HEK293 (cell line): Measurements from ENCODE around the gene FTCD.

Experiments
- CTCF ChIA-PET: fragments of 350-600 bp; formaldehyde crosslinking; extraction: SDS; loops from one replicate; lab custom pipeline; 2021; ENCODE audit warnings: antibody characterized with exemption; lab: Yijun Ruan, JAX
- POLR2A ChIA-PET: fragments of 300-600 bp; formaldehyde crosslinking; extraction: SDS; loops from one replicate; lab custom pipeline; 2020; ENCODE audit warnings: antibody characterized with exemption, inconsistent platforms; lab: Yijun Ruan, JAX
- H3K27ac ChIP-seq: fragments of 200-500 bp; sonication (Bioruptor generic); 2 replicates; pipeline ENCODE4 v1.5.1; 2014; ENCODE audit warnings: low read depth, low read length, control low read depth, inconsistent platforms; ENCODE audit errors: extremely low read depth
- H3K36me3 ChIP-seq, 2 experiments: fragments of 200-500 bp in 1 of 2; sonication (Bioruptor generic) in 1 of 2; 1 replicate in 1 of 2; 2 replicates in 1 of 2; pipeline ENCODE4 v1.5.1; 2014 to 2017; ENCODE audit warnings: inconsistent platforms in 2 of 2, low read length in 2 of 2; ENCODE audit not compliant: control insufficient read depth in 2 of 2, insufficient read depth in 1 of 2
- H3K4me1 ChIP-seq: fragments of 200-500 bp; sonication (Bioruptor generic); 2 replicates; pipeline ENCODE4 v1.5.1; 2014; ENCODE audit warnings: mild to moderate bottlenecking, low read length, inconsistent platforms; ENCODE audit not compliant: control insufficient read depth, insufficient read depth
- H3K4me3 ChIP-seq: 2 replicates; pipeline ENCODE4 v1.5.1; 2011; ENCODE audit warnings: low read depth, mild to moderate bottlenecking, control low read depth, low read length, moderate library complexity
- H3K9me3 ChIP-seq: fragments of 200-500 bp; sonication (Bioruptor generic); 2 replicates; pipeline ENCODE4 v1.5.1; 2014; ENCODE audit warnings: low read depth, low read length, inconsistent platforms; ENCODE audit not compliant: control insufficient read depth, insufficient read depth
- IKZF3 ChIP-seq: fragments of 450-650 bp; IDR thresholded peaks from 2 replicates; pipeline ENCODE4 v1.5.0; 2018; ENCODE audit warnings: missing biosample characterization, mild to moderate bottlenecking, missing genetic modification characterization, moderate library complexity
- RBAK ChIP-seq: fragments of 450-650 bp; formaldehyde crosslinking; IDR thresholded peaks from 2 replicates; pipeline ENCODE4 v1.5.1; 2016; ENCODE audit warnings: missing biosample characterization, missing genetic modification characterization
- ZNF549 ChIP-seq: fragments of 450-650 bp; IDR thresholded peaks from 2 replicates; pipeline ENCODE4 v1.5.1; 2018; ENCODE audit warnings: missing biosample characterization, missing genetic modification characterization, mild to moderate bottlenecking, inconsistent platforms, moderate library complexity
- ZNF621 ChIP-seq: fragments of 450-650 bp; formaldehyde crosslinking; IDR thresholded peaks from 2 replicates; pipeline ENCODE4 v1.5.1; 2017; ENCODE audit warnings: missing biosample characterization, missing genetic modification characterization
- ZNF624 ChIP-seq: fragments of 450-650 bp; formaldehyde crosslinking; IDR thresholded peaks from 2 replicates; pipeline ENCODE4 v1.5.1; 2017; ENCODE audit warnings: missing biosample characterization, missing genetic modification characterization
- ZNF645 ChIP-seq: fragments of 450-650 bp; formaldehyde crosslinking; IDR thresholded peaks from 2 replicates; pipeline ENCODE4; 2016; ENCODE audit warnings: missing biosample characterization, missing genetic modification characterization
- TF ChIP-seq, protein P1 (sequence below): fragments of 450-650 bp; formaldehyde crosslinking; IDR thresholded peaks from 2 replicates; pipeline ENCODE4 v1.5.1; 2017; ENCODE audit warnings: missing biosample characterization, missing genetic modification characterization
- TF ChIP-seq, protein P2 (sequence below): fragments of 450-650 bp; formaldehyde crosslinking; IDR thresholded peaks from 2 replicates; pipeline ENCODE4 v1.5.1; 2016; ENCODE audit warnings: missing biosample characterization, missing genetic modification characterization
- TF ChIP-seq, protein P3 (sequence below): fragments of 450-650 bp; formaldehyde crosslinking; IDR thresholded peaks from 2 replicates; pipeline ENCODE4 v1.5.1; 2016; ENCODE audit warnings: missing biosample characterization, missing genetic modification characterization
- TF ChIP-seq, protein P4 (sequence below): fragments of 450-650 bp; formaldehyde crosslinking; IDR thresholded peaks from 2 replicates; pipeline ENCODE4 v1.5.1; 2017; ENCODE audit warnings: missing biosample characterization, missing genetic modification characterization

FTCD gene

DNA sequence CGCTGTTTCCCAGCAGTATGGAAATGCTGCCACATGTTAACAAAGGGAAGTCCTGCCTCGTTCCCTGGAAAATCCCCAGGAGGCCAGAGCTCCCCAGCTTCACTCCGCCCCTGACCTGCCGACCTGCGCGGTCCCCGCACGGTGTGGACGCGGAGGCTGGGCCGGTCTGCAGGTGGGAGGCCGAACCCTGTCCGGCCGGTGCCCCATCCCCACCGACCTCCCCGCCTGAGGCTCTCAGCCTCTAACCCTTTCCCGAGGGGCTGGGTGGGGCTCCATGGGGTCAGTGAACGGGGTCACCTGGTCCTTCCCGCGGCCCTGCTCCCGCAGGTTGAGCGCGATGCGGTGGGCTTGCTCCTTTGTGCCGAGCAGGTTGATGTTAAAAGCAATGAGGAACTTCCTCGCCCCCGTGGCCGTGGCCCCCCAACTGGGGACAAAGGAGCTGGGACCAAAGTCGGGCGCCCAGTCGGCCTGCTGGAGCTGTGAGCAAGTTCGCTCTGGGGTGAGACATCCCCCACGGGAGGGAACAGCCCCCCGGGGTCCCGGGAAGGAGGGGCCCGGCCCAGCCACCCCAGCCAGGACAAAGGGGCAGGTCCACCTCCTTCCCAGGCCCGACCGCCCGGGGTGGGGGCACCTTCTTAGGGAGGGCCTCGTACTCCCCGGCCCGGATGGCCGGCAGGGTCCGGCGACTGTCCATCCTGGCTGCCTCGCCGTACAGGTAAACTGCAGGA, 4.0 kb downstream of the FTCD start:
- no peaks in the 10 kb centered on the region for H3K4me1 ChIP-seq
- ChIA-PET CTCF (no interaction called here), POLR2A (no interaction called here)

DNA sequence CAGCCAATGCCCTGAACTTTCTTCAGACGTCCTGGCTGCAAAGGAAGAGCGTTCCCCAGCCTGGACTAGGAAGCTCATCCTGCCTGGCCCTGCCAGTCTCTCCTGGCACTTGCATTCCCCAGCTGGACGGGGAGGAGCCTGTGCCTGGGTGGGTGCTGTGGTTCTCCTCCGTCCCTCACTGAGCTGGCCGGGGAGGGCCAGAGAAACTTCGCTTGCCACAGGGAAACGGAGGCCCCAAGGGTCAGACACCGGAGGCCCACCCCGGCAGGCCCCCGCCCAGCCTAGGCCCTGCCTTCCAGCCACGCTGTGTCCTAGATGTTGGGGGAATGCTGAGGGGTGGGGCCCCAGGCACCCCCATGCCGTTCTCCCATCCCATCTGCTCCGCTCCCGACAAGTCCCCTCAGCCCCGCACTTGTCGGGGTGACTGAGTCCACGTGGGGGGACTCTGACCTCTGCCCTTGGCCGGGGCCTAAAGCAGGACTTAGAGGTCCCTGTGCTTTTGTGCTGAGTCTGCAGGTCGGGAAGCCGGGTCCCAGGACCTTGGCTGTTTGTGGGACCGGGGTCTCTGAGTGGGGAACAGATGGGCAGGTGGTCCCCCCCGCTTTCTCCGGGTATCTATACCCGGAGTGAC, 4.8 kb downstream of the FTCD start:
- no peak for TF ChIP-seq ZNF624
- TF ChIP-seq ZNF549 (tag by site-specific recombination), result no peak
- TF ChIP-seq, protein P1, sequence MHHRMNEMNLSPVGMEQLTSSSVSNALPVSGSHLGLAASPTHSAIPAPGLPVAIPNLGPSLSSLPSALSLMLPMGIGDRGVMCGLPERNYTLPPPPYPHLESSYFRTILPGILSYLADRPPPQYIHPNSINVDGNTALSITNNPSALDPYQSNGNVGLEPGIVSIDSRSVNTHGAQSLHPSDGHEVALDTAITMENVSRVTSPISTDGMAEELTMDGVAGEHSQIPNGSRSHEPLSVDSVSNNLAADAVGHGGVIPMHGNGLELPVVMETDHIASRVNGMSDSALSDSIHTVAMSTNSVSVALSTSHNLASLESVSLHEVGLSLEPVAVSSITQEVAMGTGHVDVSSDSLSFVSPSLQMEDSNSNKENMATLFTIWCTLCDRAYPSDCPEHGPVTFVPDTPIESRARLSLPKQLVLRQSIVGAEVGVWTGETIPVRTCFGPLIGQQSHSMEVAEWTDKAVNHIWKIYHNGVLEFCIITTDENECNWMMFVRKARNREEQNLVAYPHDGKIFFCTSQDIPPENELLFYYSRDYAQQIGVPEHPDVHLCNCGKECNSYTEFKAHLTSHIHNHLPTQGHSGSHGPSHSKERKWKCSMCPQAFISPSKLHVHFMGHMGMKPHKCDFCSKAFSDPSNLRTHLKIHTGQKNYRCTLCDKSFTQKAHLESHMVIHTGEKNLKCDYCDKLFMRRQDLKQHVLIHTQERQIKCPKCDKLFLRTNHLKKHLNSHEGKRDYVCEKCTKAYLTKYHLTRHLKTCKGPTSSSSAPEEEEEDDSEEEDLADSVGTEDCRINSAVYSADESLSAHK (tag by site-specific recombination), result no peak
- no peak for TF ChIP-seq IKZF3 (tag by site-specific recombination)
- TF ChIP-seq, protein P2, sequence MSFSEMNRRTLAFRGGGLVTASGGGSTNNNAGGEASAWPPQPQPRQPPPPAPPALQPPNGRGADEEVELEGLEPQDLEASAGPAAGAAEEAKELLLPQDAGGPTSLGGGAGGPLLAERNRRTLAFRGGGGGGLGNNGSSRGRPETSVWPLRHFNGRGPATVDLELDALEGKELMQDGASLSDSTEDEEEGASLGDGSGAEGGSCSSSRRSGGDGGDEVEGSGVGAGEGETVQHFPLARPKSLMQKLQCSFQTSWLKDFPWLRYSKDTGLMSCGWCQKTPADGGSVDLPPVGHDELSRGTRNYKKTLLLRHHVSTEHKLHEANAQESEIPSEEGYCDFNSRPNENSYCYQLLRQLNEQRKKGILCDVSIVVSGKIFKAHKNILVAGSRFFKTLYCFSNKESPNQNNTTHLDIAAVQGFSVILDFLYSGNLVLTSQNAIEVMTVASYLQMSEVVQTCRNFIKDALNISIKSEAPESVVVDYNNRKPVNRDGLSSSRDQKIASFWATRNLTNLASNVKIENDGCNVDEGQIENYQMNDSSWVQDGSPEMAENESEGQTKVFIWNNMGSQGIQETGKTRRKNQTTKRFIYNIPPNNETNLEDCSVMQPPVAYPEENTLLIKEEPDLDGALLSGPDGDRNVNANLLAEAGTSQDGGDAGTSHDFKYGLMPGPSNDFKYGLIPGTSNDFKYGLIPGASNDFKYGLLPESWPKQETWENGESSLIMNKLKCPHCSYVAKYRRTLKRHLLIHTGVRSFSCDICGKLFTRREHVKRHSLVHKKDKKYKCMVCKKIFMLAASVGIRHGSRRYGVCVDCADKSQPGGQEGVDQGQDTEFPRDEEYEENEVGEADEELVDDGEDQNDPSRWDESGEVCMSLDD (tag by site-specific recombination), result peak; percentile 64; the same call in 1 of the 2 replicates
- no peak for TF ChIP-seq ZNF621 (tag by site-specific recombination)
- TF ChIP-seq, all 188 proteins: peak for 1
- H3K4me3 ChIP-seq, result no peak overlapping the region
- no peak overlapping the region for H3K27ac ChIP-seq
- CTCF ChIA-PET, result interaction anchor here (1.3 kb wide), 1 partner anchor 79 kb away, joined by 3 read pairs; no protein-coding TSS in a partner anchor
- no peaks in the 10 kb centered on the region for H3K4me1 ChIP-seq
- no peaks in the 10 kb centered on the region for H3K9me3 ChIP-seq
- no peaks in the 10 kb centered on the region for H3K36me3 ChIP-seq
- POLR2A ChIA-PET, result no interaction called here

More for the DNA sequence above, 4.0 kb downstream of the FTCD start:
- Histone ChIP-seq H3K9me3 (no peaks in the 10 kb centered on the region), H3K27ac (no peak overlapping the region), H3K4me3 (no peak overlapping the region)
- TF ChIP-seq RBAK (tag by site-specific recombination) (no peak), ZNF645 (tag by site-specific recombination) (no peak)
- TF ChIP-seq, protein P3, sequence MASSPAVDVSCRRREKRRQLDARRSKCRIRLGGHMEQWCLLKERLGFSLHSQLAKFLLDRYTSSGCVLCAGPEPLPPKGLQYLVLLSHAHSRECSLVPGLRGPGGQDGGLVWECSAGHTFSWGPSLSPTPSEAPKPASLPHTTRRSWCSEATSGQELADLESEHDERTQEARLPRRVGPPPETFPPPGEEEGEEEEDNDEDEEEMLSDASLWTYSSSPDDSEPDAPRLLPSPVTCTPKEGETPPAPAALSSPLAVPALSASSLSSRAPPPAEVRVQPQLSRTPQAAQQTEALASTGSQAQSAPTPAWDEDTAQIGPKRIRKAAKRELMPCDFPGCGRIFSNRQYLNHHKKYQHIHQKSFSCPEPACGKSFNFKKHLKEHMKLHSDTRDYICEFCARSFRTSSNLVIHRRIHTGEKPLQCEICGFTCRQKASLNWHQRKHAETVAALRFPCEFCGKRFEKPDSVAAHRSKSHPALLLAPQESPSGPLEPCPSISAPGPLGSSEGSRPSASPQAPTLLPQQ, result no peak
- TF ChIP-seq, protein P4, sequence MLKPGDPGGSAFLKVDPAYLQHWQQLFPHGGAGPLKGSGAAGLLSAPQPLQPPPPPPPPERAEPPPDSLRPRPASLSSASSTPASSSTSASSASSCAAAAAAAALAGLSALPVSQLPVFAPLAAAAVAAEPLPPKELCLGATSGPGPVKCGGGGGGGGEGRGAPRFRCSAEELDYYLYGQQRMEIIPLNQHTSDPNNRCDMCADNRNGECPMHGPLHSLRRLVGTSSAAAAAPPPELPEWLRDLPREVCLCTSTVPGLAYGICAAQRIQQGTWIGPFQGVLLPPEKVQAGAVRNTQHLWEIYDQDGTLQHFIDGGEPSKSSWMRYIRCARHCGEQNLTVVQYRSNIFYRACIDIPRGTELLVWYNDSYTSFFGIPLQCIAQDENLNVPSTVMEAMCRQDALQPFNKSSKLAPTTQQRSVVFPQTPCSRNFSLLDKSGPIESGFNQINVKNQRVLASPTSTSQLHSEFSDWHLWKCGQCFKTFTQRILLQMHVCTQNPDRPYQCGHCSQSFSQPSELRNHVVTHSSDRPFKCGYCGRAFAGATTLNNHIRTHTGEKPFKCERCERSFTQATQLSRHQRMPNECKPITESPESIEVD (tag by site-specific recombination), result no peak
- TF ChIP-seq, all 188 proteins: peak for 0
- H3K36me3 ChIP-seq, result no peaks in the 10 kb centered on the region
